Measurements from ENCODE around the gene GRIK3.

DNA sequence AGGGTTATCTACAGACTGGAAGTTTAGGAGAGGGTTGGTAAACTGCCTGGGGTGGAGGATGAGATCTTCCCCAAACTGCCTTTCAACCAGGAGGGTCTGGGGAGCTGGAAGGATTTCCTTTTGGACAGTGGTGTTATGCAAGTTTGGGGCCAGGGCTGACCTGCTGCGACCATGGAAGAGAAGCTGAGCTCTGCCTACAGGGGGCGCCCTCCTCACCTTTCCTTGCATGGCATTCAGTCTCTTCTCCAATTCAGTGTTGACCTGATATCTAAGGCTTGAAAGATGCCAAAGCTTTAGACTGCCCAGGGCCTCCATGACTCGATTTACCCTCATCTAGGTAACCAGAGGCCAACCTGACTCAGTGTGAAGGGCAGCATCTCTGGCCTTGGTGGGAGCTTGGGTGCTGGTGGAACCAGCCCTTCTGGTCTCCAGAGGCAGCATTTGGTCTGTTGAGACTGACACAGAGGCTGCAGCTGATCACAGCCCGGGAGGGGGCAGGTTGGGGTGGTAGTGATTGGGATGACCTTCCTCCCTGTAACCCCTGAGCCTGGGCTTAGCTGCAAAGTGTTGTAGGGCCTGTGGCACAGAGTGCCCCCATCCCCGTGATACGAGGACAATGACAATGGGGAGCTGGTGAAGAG, 170.0 kb downstream of the GRIK3 start:
- TF ChIP-seq, protein P1, sequence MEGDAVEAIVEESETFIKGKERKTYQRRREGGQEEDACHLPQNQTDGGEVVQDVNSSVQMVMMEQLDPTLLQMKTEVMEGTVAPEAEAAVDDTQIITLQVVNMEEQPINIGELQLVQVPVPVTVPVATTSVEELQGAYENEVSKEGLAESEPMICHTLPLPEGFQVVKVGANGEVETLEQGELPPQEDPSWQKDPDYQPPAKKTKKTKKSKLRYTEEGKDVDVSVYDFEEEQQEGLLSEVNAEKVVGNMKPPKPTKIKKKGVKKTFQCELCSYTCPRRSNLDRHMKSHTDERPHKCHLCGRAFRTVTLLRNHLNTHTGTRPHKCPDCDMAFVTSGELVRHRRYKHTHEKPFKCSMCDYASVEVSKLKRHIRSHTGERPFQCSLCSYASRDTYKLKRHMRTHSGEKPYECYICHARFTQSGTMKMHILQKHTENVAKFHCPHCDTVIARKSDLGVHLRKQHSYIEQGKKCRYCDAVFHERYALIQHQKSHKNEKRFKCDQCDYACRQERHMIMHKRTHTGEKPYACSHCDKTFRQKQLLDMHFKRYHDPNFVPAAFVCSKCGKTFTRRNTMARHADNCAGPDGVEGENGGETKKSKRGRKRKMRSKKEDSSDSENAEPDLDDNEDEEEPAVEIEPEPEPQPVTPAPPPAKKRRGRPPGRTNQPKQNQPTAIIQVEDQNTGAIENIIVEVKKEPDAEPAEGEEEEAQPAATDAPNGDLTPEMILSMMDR (IDR thresholded peaks at IDR 0.05): no peak
- no peak for TF ChIP-seq POLR2A (IDR thresholded peaks at IDR 0.05)
